GM12891 (cell line): ENCODE data around the gene THAP3.

Source experiments
- PAX5 ChIP-seq: IDR thresholded peaks from 2 replicates; pipeline ENCODE4 v1.6.1; 2011; ENCODE audit warnings: low read length, moderate library complexity, mild to moderate bottlenecking; ENCODE audit not compliant: insufficient read depth, severe bottlenecking
- POLR2A ChIP-seq: IDR thresholded peaks from 2 replicates; pipeline ENCODE4 v1.6.1; 2011; ENCODE audit warnings: low read depth, low read length, control low read depth
- POLR2AphosphoS5 ChIP-seq: IDR thresholded peaks from 2 replicates; pipeline ENCODE4 v1.6.1; 2011; ENCODE audit warnings: low read depth, low read length, control low read depth
- SPI1 ChIP-seq: IDR thresholded peaks from 2 replicates; pipeline ENCODE4 v1.6.1; 2011; ENCODE audit warnings: low read depth, low read length, control low read depth
- TAF1 ChIP-seq: IDR thresholded peaks from 2 replicates; pipeline ENCODE4 v1.6.1; 2011; ENCODE audit warnings: low read depth, low read length, control low read depth

- TF ChIP-seq POLR2A (no peak), SPI1 (no peak), POLR2AphosphoS5 (no peak), TAF1 (no peak), PAX5 (no peak)
These were observed 11.5 kb downstream of the THAP3 start for GRCh38 chr1:6635910-6636760.
